KG1 (cell line): ENCODE data around the gene ZBED2.
A peak's percentile ranks its signal among the peaks of the same experiment; 100 is the strongest.
"Not testable (repeated sequence)": the region's sequence is repeated elsewhere in the genome, so short reads cannot be mapped to it uniquely, and the experiment has no call there.

Experiments used
- DNase-seq: peaks from one replicate; lab custom pipeline; 2025; lab: John Stamatoyannopoulos, UW

Gene ZBED2

GRCh38 chr3:111571907-111572460, 23.2 kb downstream of the ZBED2 start:
- DNase-seq: no peak

GRCh38 chr3:111571282-111571681, 23.9 kb downstream of the ZBED2 start:
- DNase-seq: no peak

GRCh38 chr3:111570404-111571030, 24.6 kb downstream of the ZBED2 start:
- no peak for DNase-seq

- no peak for DNase-seq
Observed at GRCh38 chr3:111568911-111569310, 26.2 kb downstream of the ZBED2 start.

- DNase-seq: no peak
Observed at GRCh38 chr3:111568355-111568754, 26.8 kb downstream of the ZBED2 start.

- no peak for DNase-seq
Observed at GRCh38 chr3:111566844-111567243, 28.3 kb downstream of the ZBED2 start.

GRCh38 chr3:111561902-111562301, 33.2 kb downstream of the ZBED2 start:
- not testable (repeated sequence) for DNase-seq

- no peak for DNase-seq
Observed at GRCh38 chr3:111548756-111549155, 46.4 kb downstream of the ZBED2 start.

- DNase-seq: no peak
Observed at GRCh38 chr3:111548092-111548491, 47.1 kb downstream of the ZBED2 start.

- peak; percentile 68 for DNase-seq
Observed at GRCh38 chr3:111547631-111548030, 47.5 kb downstream of the ZBED2 start.

- DNase-seq: no peak
Observed at GRCh38 chr3:111545349-111545748, 49.8 kb downstream of the ZBED2 start.
